Progenitor cell of endocrine pancreas (in vitro differentiated cells): Measurements from ENCODE around the gene ATPAF1. TPM values are rescaled to one million over a fixed set of nuclear protein-coding genes. Genes with fewer than 3 reads are reported as not detected.

Source experiments
- DNase-seq: peaks from one replicate; pipeline ENCODE4 v3.0.0; 2021; ENCODE audit warnings: low spot score; ENCODE audit not compliant: unreplicated experiment
- H3K27ac Mint-ChIP-seq: 2 replicates; pipeline ENCODE4 v1.8.0; 2021; ENCODE audit warnings: mild to moderate bottlenecking, moderate library complexity, mixed read lengths
- H3K27me3 Mint-ChIP-seq: 2 replicates; pipeline ENCODE4 v1.8.0; 2021; ENCODE audit warnings: mixed read lengths
- H3K36me3 Mint-ChIP-seq: 2 replicates; pipeline ENCODE4 v1.8.0; 2022; ENCODE audit warnings: mixed read lengths; ENCODE audit not compliant: insufficient read depth
- H3K4me1 Mint-ChIP-seq: 2 replicates; pipeline ENCODE4 v1.8.0; 2021; ENCODE audit warnings: low read depth, mixed read lengths
- H3K4me3 Mint-ChIP-seq: 2 replicates; pipeline ENCODE4 v1.8.0; 2021; ENCODE audit warnings: low read depth, mild to moderate bottlenecking, moderate library complexity, mixed read lengths
- H3K9me3 Mint-ChIP-seq: 2 replicates; pipeline ENCODE4 v1.8.0; 2021; ENCODE audit warnings: low read depth, mixed read lengths
- total RNA-seq: library from RNA; stranded (reverse); gene quantifications from 2 replicates; pipeline ENCODE4 v1.2.1, GENCODE V29; 2021
- TF ChIP-seq, protein P1 (sequence below): fragments of 200-600 bp; sonication (generic); IDR thresholded peaks from one replicate; pipeline ENCODE4 v1.5.0; 2021; ENCODE audit warnings: antibody characterized with exemption, mild to moderate bottlenecking; ENCODE audit not compliant: unreplicated experiment

ATPAF1 gene
- total RNA-seq, 1 donor from 2014 or later, result 52.7 TPM

DNA sequence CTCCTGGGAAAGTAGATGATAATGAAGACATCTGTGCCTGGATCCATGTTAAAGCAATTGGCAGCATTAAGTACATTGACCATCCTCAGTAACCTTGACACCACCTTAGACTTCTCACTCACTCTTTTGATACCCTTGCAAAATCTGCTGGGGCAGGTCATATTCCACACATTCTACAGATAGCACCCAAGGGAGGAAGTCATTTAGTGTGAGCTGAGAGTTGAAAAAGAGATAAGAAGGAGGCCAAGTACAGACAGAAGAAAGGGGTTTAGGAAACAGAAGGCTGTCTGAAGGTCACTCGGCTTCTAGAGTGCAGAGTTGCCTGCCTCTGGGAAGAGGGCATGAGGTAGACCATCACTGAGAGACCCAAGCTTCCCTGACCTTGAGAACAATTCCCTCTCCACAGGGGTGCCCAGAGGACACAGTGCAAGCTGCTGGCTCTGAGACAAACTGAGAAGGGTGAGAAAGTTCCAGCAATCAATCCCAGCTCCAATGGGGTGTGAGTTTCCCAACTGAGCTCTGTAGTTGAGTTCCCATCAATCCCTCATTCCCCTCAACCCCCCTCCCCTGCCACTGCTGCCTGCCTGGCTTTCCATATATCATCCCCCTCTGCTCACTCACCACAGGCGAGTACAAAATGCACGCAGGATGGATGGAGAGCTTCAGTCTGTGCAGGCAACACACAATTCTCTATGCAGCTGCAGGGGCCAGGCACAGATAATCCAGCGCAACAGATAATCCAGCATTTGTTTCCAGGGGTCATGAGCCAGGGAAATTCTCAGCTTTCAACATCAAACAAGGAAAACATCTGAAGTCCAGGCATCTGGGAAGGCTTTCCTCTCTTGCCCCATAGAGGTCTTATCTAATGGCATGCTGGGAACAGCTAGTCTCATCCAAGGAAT is 44.2 kb downstream of the ATPAF1 start:
- DNase-seq, result no peak
- H3K27me3 Mint-ChIP-seq, result peaks cover 2% of the 10 kb centered on the region
- TF ChIP-seq, protein P1, sequence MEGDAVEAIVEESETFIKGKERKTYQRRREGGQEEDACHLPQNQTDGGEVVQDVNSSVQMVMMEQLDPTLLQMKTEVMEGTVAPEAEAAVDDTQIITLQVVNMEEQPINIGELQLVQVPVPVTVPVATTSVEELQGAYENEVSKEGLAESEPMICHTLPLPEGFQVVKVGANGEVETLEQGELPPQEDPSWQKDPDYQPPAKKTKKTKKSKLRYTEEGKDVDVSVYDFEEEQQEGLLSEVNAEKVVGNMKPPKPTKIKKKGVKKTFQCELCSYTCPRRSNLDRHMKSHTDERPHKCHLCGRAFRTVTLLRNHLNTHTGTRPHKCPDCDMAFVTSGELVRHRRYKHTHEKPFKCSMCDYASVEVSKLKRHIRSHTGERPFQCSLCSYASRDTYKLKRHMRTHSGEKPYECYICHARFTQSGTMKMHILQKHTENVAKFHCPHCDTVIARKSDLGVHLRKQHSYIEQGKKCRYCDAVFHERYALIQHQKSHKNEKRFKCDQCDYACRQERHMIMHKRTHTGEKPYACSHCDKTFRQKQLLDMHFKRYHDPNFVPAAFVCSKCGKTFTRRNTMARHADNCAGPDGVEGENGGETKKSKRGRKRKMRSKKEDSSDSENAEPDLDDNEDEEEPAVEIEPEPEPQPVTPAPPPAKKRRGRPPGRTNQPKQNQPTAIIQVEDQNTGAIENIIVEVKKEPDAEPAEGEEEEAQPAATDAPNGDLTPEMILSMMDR, result no peak
- H3K9me3 Mint-ChIP-seq, result no peaks in the 10 kb centered on the region
- H3K4me1 Mint-ChIP-seq, result peaks cover 1% of the 10 kb centered on the region
- no peak overlapping the region for H3K4me3 Mint-ChIP-seq
- H3K36me3 Mint-ChIP-seq, result peaks cover 2% of the 10 kb centered on the region
- no peak overlapping the region for H3K27ac Mint-ChIP-seq

DNA sequence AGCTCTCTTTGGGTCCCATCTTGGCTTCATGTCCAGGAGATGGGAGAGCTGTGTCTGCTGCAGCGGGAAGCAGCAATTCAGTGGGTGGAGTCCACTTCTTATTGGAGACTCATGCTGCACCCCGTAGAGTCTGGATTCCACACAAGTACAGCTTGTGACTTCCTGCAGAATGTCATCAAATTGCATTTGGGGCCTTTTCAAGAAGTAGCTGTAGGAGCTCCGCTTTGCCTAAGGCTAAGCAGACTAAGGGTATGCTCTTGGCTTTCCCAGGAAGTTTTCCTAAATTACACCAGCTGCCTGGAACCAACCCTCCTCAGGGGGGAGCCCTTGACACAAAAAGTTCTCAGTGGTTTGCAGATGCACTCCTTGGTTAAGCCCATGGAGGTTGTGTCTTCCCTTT is 45.8 kb downstream of the ATPAF1 start:
- H3K36me3 Mint-ChIP-seq, result no peaks in the 10 kb centered on the region
- no peak overlapping the region for H3K4me3 Mint-ChIP-seq
- TF ChIP-seq, protein P1, result no peak
- peaks cover 15% of the 10 kb centered on the region for H3K27me3 Mint-ChIP-seq
- peaks cover 11% of the 10 kb centered on the region for H3K4me1 Mint-ChIP-seq
- no peak overlapping the region for H3K27ac Mint-ChIP-seq
- H3K9me3 Mint-ChIP-seq, result no peaks in the 10 kb centered on the region
- no peak for DNase-seq

DNA sequence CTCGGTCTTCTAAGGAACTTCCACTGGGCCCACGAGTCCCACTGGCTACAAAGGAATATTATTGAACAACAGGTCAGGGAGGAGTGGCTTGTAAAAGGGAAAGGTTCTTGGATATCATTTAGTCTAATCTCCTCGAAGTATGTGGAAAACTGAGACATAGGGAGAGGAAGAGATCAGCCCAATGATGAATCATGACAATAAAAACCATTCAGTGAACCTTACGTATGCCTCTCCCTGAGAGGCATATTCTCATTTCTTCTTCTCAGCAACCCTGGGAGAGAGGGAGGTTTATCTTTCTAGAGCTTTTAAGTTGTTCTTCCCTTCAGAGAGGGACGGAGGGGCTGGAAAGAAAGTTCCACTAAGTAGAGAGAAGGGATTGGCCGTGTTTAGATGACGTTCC is 46.2 kb downstream of the ATPAF1 start:
- H3K36me3 Mint-ChIP-seq, result no peaks in the 10 kb centered on the region

DNA sequence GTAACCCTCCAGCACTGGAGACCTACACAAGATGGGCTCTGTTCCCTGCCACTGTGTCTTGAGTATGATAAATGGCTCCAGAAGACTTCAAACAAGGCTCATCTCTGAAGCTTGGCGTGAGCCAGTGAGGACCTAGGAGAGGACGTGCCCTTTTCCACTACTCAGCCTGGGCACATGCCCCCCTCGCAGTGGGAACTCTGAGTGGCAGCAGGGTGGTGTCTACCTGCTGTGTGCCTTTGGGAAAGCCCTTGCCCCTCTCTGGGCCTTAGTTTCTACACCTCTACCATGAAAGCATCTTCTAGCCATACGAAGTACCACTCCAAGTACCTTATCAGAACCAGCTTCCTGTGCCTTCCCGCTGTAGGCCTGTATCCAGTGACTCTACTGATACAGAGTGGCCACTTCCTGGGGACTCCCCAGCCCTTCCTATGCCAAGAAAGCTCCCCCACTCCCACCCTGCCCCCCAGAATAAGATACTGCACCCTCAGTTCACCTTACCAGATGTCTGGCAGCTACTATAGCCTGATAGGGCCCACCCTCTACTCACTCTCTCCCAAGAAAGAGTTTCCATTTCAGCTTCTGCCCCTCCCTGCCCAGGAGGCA is 48.4 kb downstream of the ATPAF1 start:
- no peak for DNase-seq
- no peaks in the 10 kb centered on the region for H3K36me3 Mint-ChIP-seq
- H3K4me1 Mint-ChIP-seq, result peaks cover 19% of the 10 kb centered on the region
- no peak overlapping the region for H3K27ac Mint-ChIP-seq
- TF ChIP-seq, protein P1, result no peak
- H3K27me3 Mint-ChIP-seq, result peaks cover 16% of the 10 kb centered on the region
- H3K4me3 Mint-ChIP-seq, result no peak overlapping the region
- no peaks in the 10 kb centered on the region for H3K9me3 Mint-ChIP-seq

More for the DNA sequence above, 46.2 kb downstream of the ATPAF1 start:
- no peak overlapping the region for H3K4me3 Mint-ChIP-seq
- DNase-seq, result no peak
- H3K4me1 Mint-ChIP-seq, result peaks cover 14% of the 10 kb centered on the region
- no peaks in the 10 kb centered on the region for H3K9me3 Mint-ChIP-seq
- TF ChIP-seq, protein P1, result no peak
- H3K27me3 Mint-ChIP-seq, result peaks cover 16% of the 10 kb centered on the region
- H3K27ac Mint-ChIP-seq, result no peak overlapping the region

DNA sequence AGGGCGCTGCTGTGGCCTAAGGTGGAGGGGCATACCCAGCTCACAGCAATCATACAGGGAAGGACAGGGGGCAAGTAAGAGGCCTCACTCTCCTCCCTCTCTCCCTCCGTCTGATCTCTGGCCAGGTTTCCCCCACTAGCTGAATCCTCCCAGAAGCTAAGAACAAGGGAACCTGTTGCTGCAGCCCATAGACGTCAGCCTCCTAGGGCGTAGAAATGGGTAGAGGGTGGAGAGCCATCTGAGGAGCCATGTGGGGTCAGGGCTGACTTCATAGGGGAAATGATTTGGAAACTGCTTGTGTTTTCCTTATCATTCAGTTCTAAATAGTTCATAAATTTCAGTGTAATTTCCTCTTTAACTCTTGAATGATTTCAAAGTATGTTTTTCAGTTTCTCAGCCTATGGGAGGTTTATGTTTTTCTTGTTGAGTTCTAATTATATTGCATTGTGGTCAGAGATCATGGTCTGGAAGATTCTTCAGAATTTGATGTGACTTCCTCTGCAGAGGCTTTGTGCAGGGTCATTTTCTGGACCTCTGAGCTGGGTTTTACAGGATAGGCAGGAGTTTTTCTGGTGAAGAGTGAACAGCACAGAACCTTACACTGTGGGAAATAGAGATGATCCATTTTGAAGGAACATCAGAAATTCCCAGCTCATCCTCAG is 49.3 kb downstream of the ATPAF1 start:
- H3K27ac Mint-ChIP-seq, result no peak overlapping the region
- TF ChIP-seq, protein P1, result no peak

More for the DNA sequence above, 49.3 kb downstream of the ATPAF1 start:
- no peak for DNase-seq
- no peaks in the 10 kb centered on the region for H3K9me3 Mint-ChIP-seq
- peaks cover 16% of the 10 kb centered on the region for H3K27me3 Mint-ChIP-seq
- H3K36me3 Mint-ChIP-seq, result no peaks in the 10 kb centered on the region
- H3K4me1 Mint-ChIP-seq, result peaks cover 19% of the 10 kb centered on the region
- H3K4me3 Mint-ChIP-seq, result no peak overlapping the region
